H9 (cell line): Measurements from ENCODE around the gene STX16. TPM values are rescaled to one million over a fixed set of nuclear protein-coding genes. Genes with fewer than 3 reads are reported as not detected.

Experiments used
- DNase-seq: peaks from one replicate; pipeline ENCODE4 v3.0.0-alpha.2; 2017
- H2AFZ ChIP-seq: one replicate; pipeline ENCODE4 v1.6.1; 2013; ENCODE audit warnings: mild to moderate bottlenecking, low read length, control low read depth, moderate library complexity
- H2AK5ac ChIP-seq: 2 replicates; pipeline ENCODE4 v1.6.1; 2013; ENCODE audit warnings: low read length, control low read depth, mixed read lengths; ENCODE audit not compliant: insufficient read length
- H2BK120ac ChIP-seq: one replicate; pipeline ENCODE4 v1.6.1; 2013; ENCODE audit warnings: low read depth, mild to moderate bottlenecking, low read length, control low read depth, inconsistent platforms; ENCODE audit not compliant: poor library complexity, severe bottlenecking
- H2BK12ac ChIP-seq: 2 replicates; pipeline ENCODE4 v1.6.1; 2013; ENCODE audit warnings: low read length, control low read depth, mixed read lengths, low read depth; ENCODE audit not compliant: insufficient read length
- H2BK15ac ChIP-seq: 2 replicates; pipeline ENCODE4 v1.6.1; 2013; ENCODE audit warnings: low read depth, low read length, control low read depth
- H2BK20ac ChIP-seq: one replicate; pipeline ENCODE4 v1.6.1; 2013; ENCODE audit warnings: low read depth, mild to moderate bottlenecking, low read length, control low read depth, inconsistent platforms; ENCODE audit not compliant: poor library complexity, severe bottlenecking
- H2BK5ac ChIP-seq: 2 replicates; pipeline ENCODE4 v1.6.1; 2013; ENCODE audit warnings: low read length, control low read depth, mixed read lengths; ENCODE audit not compliant: insufficient read length
- H3K14ac ChIP-seq: 2 replicates; pipeline ENCODE4 v1.6.1; 2013; ENCODE audit warnings: low read length, control low read depth; ENCODE audit not compliant: insufficient read depth
- H3K18ac ChIP-seq: 2 replicates; pipeline ENCODE4 v1.6.1; 2013; ENCODE audit warnings: low read depth, mild to moderate bottlenecking, mixed read lengths, low read length, control low read depth; ENCODE audit not compliant: insufficient read length
- H3K23ac ChIP-seq: 2 replicates; pipeline ENCODE4 v1.6.1; 2013; ENCODE audit warnings: low read length, control low read depth, mixed read lengths, low read depth; ENCODE audit not compliant: insufficient read length
- H3K23me2 ChIP-seq: 2 replicates; pipeline ENCODE4 v1.6.1; 2013; ENCODE audit warnings: low read depth, mild to moderate bottlenecking, mixed read lengths, low read length, control low read depth; ENCODE audit not compliant: insufficient read length, poor library complexity, severe bottlenecking
- H3K27ac ChIP-seq: 2 replicates; pipeline ENCODE4 v1.5.1; 2013; ENCODE audit warnings: low read length, control low read depth, mixed read lengths, low read depth; ENCODE audit not compliant: insufficient read length
- H3K27me3 ChIP-seq: 2 replicates; pipeline ENCODE4 v1.6.1; 2013; ENCODE audit warnings: low read length, control low read depth, inconsistent platforms; ENCODE audit not compliant: insufficient read depth
- H3K4ac ChIP-seq: 2 replicates; pipeline ENCODE4 v1.6.1; 2013; ENCODE audit warnings: low read depth, mild to moderate bottlenecking, control low read depth, inconsistent platforms, low read length, moderate library complexity
- H3K4me1 ChIP-seq: 2 replicates; pipeline ENCODE4 v1.6.1; 2013; ENCODE audit warnings: low read length, control low read depth, inconsistent platforms; ENCODE audit not compliant: insufficient read depth
- H3K4me2 ChIP-seq: 2 replicates; pipeline ENCODE4 v1.6.1; 2013; ENCODE audit warnings: low read length, control low read depth, mixed read lengths; ENCODE audit not compliant: insufficient read length, insufficient read depth
- H3K56ac ChIP-seq: 2 replicates; pipeline ENCODE4 v1.6.1; 2013; ENCODE audit warnings: low read depth, mild to moderate bottlenecking, mixed read lengths, low read length, control low read depth; ENCODE audit not compliant: insufficient read length
- H3K79me1 ChIP-seq: 2 replicates; pipeline ENCODE4 v1.6.1; 2013; ENCODE audit warnings: low read depth, mild to moderate bottlenecking, moderate library complexity, low read length, control low read depth, inconsistent platforms; ENCODE audit not compliant: insufficient read depth, poor library complexity, severe bottlenecking
- H3K79me2 ChIP-seq: 2 replicates; pipeline ENCODE4 v1.6.1; 2013; ENCODE audit warnings: low read length, control low read depth, inconsistent platforms; ENCODE audit not compliant: insufficient read depth
- H3K9ac ChIP-seq: 2 replicates; pipeline ENCODE4 v1.6.1; 2013; ENCODE audit warnings: low read length, control low read depth, mixed read lengths; ENCODE audit not compliant: insufficient read length; ENCODE audit errors: extremely low read depth
- H3K9me3 ChIP-seq: one replicate; pipeline ENCODE4 v1.6.1; 2013; ENCODE audit warnings: low read depth, low read length, inconsistent platforms; ENCODE audit not compliant: control insufficient read depth
- H3T11ph ChIP-seq: one replicate; pipeline ENCODE4 v1.6.1; 2013; ENCODE audit warnings: mild to moderate bottlenecking, low read length, control low read depth, inconsistent platforms
- H4K20me1 ChIP-seq: one replicate; pipeline ENCODE4 v1.6.1; 2013; ENCODE audit not compliant: control insufficient read depth, insufficient read length, insufficient read depth
- H4K5ac ChIP-seq: 2 replicates; pipeline ENCODE4 v1.6.1; 2013; ENCODE audit warnings: low read depth, mild to moderate bottlenecking, mixed read lengths, low read length, control low read depth; ENCODE audit not compliant: insufficient read length
- H4K8ac ChIP-seq: replicated peaks from 2 replicates; pipeline ENCODE4 v1.6.1; 2013; ENCODE audit warnings: low read length, control low read depth, mixed read lengths, low read depth; ENCODE audit not compliant: insufficient read length
- H4K91ac ChIP-seq: 2 replicates; pipeline ENCODE4 v1.6.1; 2013; ENCODE audit warnings: low read depth, mild to moderate bottlenecking, moderate library complexity, mixed read lengths, low read length, control low read depth; ENCODE audit not compliant: insufficient read length
- H3K27ac Mint-ChIP-seq, 3 experiments: 2 replicates in 2 of 3; 3 replicates in 1 of 3; pipeline ENCODE4 v1.8.0; 2020 to 2021; ENCODE audit warnings: mixed read lengths in 3 of 3, mild to moderate bottlenecking in 1 of 3, moderate library complexity in 1 of 3
- H3K27me3 Mint-ChIP-seq: 2 replicates; pipeline ENCODE4 v1.8.0; 2021; ENCODE audit warnings: low read depth, mild to moderate bottlenecking, moderate library complexity, mixed read lengths
- H3K36me3 Mint-ChIP-seq, 3 experiments: 2 replicates in 2 of 3; 3 replicates in 1 of 3; pipeline ENCODE4 v1.8.0; 2020 to 2021; ENCODE audit warnings: low read depth in 3 of 3, mixed read lengths in 3 of 3; ENCODE audit not compliant: insufficient read depth in 1 of 3
- H3K4me1 Mint-ChIP-seq, 2 experiments: 2 replicates each; pipeline ENCODE4 v1.8.0; 2020; ENCODE audit warnings: mixed read lengths in 2 of 2
- H3K4me3 Mint-ChIP-seq, 2 experiments: 2 replicates in 1 of 2; 3 replicates in 1 of 2; pipeline ENCODE4 v1.8.0; 2020 to 2021; ENCODE audit warnings: mild to moderate bottlenecking in 2 of 2, mixed read lengths in 2 of 2, moderate library complexity in 1 of 2
- H3K9me3 Mint-ChIP-seq, 2 experiments: 2 replicates in 1 of 2; 3 replicates in 1 of 2; pipeline ENCODE4 v1.8.0; 2020; ENCODE audit warnings: mild to moderate bottlenecking in 2 of 2, mixed read lengths in 2 of 2, moderate library complexity in 1 of 2
- WGBS: extraction: QIAGEN DNeasy Blood & Tissue Kit; methylation state at CpG from one replicate; pipeline ENCODE4 v1.1.7; 2013; ENCODE audit warnings: missing lambda C conversion rate, low lambda C conversion rate, mixed read lengths; ENCODE audit not compliant: insufficient read length; ENCODE audit errors: extremely low coverage; 5-methylcytosine and 5-hydroxymethylcytosine counted together
- total RNA-seq: library from RNA; stranded (reverse); gene quantifications from 2 replicates; pipeline ENCODE4 v1.2.1, GENCODE V29; 2021
- TF ChIP-seq, protein P1 (sequence below): fragments of 200-600 bp; sonication (generic); conservative IDR thresholded peaks from 3 replicates; pipeline ENCODE4 v1.8.0; 2021; ENCODE audit warnings: antibody characterized with exemption, mild to moderate bottlenecking

STX16 gene
- total RNA-seq, 1 experiment from 2014 or later: 87.8 TPM

DNA sequence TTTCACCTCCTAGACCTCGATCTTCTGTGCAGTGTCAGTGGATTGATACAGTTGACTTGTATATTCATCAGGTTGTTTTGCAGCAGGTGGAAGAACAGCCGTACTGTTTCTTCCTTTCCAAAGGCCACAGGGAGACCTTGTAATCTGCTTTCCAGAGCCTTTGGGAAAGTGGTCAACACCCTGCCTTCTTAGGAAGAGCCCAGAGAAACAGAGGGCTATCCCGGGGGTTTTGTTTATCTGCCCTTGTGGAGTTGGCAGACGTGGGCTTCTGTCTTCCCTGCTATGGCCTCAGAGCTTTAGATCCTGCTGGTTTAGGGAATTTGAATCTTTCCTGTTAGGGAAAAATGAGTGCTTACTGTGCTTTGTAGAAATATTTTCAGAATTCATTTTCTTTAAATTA is 19.6 kb downstream of the STX16 start:
- H4K5ac ChIP-seq: peak overlapping the region; percentile 11
- Mint-ChIP-seq H3K4me1 (peaks cover 61 to 65% of the 10 kb centered on the region in 2 experiments), H3K27ac (peak overlapping the region; percentile 98 to 100 (median 98); a peak in 6 of 7 replicates), H3K36me3 (peaks cover 26 to 63% (median 50%) of the 10 kb centered on the region in 3 experiments), H3K4me3 (peak overlapping the region in 1 of 2 experiments; percentile 68; a peak in 2 of 5 replicates), H3K9me3 (no peaks in the 10 kb centered on the region), H3K27me3 (no peaks in the 10 kb centered on the region)
- H4K8ac ChIP-seq: no peak overlapping the region
- H3K23me2 ChIP-seq: no peaks in the 10 kb centered on the region
- H3K18ac ChIP-seq: peak overlapping the region; percentile 68
- peak overlapping the region; percentile 10 for H2AK5ac ChIP-seq
- no CpG with 5 or more reads among the region's 4 CpGs for WGBS
- H2BK5ac ChIP-seq: peak overlapping the region; percentile 90
- peak overlapping the region; percentile 92 for H3K27ac ChIP-seq
- H3K9me3 ChIP-seq: no peaks in the 10 kb centered on the region
- peaks cover 1% of the 10 kb centered on the region; the same call in 1 of the 2 replicates for H3K79me2 ChIP-seq
- H3K9ac ChIP-seq: peak overlapping the region; percentile 8
- H3K23ac ChIP-seq: no peak overlapping the region
- H3K4me1 ChIP-seq: peaks cover 12% of the 10 kb centered on the region
- H2AFZ ChIP-seq: no peak overlapping the region
- H4K91ac ChIP-seq: peak overlapping the region; percentile 22
- peak overlapping the region; percentile 99 for H2BK12ac ChIP-seq
- H4K20me1 ChIP-seq: no peaks in the 10 kb centered on the region
- no peaks in the 10 kb centered on the region for H3K79me1 ChIP-seq
- H2BK15ac ChIP-seq: no peak overlapping the region
- H3T11ph ChIP-seq: no peak overlapping the region
- H2BK20ac ChIP-seq: no peak overlapping the region
- no peak overlapping the region for H3K4ac ChIP-seq
- no peak overlapping the region for H3K14ac ChIP-seq
- no peak overlapping the region for H3K56ac ChIP-seq
- TF ChIP-seq, protein P1, sequence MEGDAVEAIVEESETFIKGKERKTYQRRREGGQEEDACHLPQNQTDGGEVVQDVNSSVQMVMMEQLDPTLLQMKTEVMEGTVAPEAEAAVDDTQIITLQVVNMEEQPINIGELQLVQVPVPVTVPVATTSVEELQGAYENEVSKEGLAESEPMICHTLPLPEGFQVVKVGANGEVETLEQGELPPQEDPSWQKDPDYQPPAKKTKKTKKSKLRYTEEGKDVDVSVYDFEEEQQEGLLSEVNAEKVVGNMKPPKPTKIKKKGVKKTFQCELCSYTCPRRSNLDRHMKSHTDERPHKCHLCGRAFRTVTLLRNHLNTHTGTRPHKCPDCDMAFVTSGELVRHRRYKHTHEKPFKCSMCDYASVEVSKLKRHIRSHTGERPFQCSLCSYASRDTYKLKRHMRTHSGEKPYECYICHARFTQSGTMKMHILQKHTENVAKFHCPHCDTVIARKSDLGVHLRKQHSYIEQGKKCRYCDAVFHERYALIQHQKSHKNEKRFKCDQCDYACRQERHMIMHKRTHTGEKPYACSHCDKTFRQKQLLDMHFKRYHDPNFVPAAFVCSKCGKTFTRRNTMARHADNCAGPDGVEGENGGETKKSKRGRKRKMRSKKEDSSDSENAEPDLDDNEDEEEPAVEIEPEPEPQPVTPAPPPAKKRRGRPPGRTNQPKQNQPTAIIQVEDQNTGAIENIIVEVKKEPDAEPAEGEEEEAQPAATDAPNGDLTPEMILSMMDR: no peak
- no peaks in the 10 kb centered on the region for H3K27me3 ChIP-seq
- H2BK120ac ChIP-seq: no peak overlapping the region
- peak overlapping the region; percentile 30 for H3K4me2 ChIP-seq
- no peak for DNase-seq
